Endothelial cell of umbilical vein (primary cell): ENCODE results near the gene PKMYT1. TPM values are rescaled to one million over a fixed set of nuclear protein-coding genes. Genes with fewer than 3 reads are reported as not detected.

ENCODE experiments used
- BruUV-seq: library from RNA; stranded (reverse); fragments of 400-500 nt; replicated peaks from 2 replicates; lab custom pipeline; 2021; lab: Mats Ljungman, UMichigan
- CTCF ChIA-PET: fragments of 300-600, 350-600 bp; sonication (Branson Sonifier 250); formaldehyde crosslinking; loops from one replicate; lab custom pipeline; 2021; ENCODE audit warnings: antibody characterized with exemption, inconsistent platforms; lab: Charles Lee
- POLR2A ChIA-PET: fragments of 300-600, 350-600 bp; sonication (Branson Sonifier 250); formaldehyde crosslinking; loops from one replicate; lab custom pipeline; 2021; ENCODE audit warnings: antibody characterized with exemption, inconsistent platforms; lab: Charles Lee
- DNase-seq: peaks from one replicate; pipeline ENCODE4 v3.0.0-alpha.2; 2011; ENCODE audit warnings: low read depth, low spot score
- FAIRE-seq: peaks from 2 replicates; lab custom pipeline; 2011; peaks lifted over from hg19 to GRCh38; lab: Jason Lieb, UNC
- H2AFZ ChIP-seq: 2 replicates; pipeline ENCODE4 v1.6.0; 2012; ENCODE audit warnings: low read depth, low read length, control low read depth, inconsistent platforms
- H3K27ac ChIP-seq: 2 replicates; pipeline ENCODE4 v1.5.1; 2011; ENCODE audit warnings: low read depth, mild to moderate bottlenecking, control low read depth, low read length, moderate library complexity; ENCODE audit not compliant: insufficient read depth
- H3K27me3 ChIP-seq, 2 experiments: 2 replicates each; pipeline versions ENCODE4 v1.6.0 to v1.6.1; 2011; ENCODE audit warnings: low read length in 2 of 2, mixed read lengths in 1 of 2; ENCODE audit not compliant: control insufficient read depth in 2 of 2, insufficient read depth in 2 of 2
- H3K36me3 ChIP-seq, 2 experiments: 2 replicates in 1 of 2; 3 replicates in 1 of 2; pipeline ENCODE4 v1.5.1; 2011; ENCODE audit warnings: low read length in 2 of 2, mild to moderate bottlenecking in 1 of 2, moderate library complexity in 1 of 2; ENCODE audit not compliant: control insufficient read depth in 2 of 2, insufficient read depth in 2 of 2; ENCODE audit errors: extremely low read depth in 1 of 2
- H3K4me1 ChIP-seq: 3 replicates; pipeline ENCODE4 v1.5.1; 2011; ENCODE audit warnings: mild to moderate bottlenecking, low read length; ENCODE audit not compliant: control insufficient read depth, insufficient read depth; ENCODE audit errors: extremely low read depth
- H3K4me2 ChIP-seq: 2 replicates; pipeline ENCODE4 v1.6.1; 2011; ENCODE audit warnings: low read length, control low read depth, mixed read lengths; ENCODE audit not compliant: insufficient read depth
- H3K4me3 ChIP-seq, 3 experiments: fragments of 200-600 bp in 1 of 3; sonication (generic), shearing (Covaris generic) in 1 of 3; replicated peaks in 1 of 3; 2 replicates each; pipeline ENCODE4 v1.5.1; 2011 to 2016; ENCODE audit warnings: control low read depth in 3 of 3, low read length in 3 of 3, mild to moderate bottlenecking in 2 of 3, inconsistent platforms in 1 of 3, low read depth in 1 of 3, moderate library complexity in 1 of 3; ENCODE audit not compliant: insufficient read depth in 1 of 3
- H3K79me2 ChIP-seq: 2 replicates; pipeline ENCODE4 v1.6.0; 2012; ENCODE audit warnings: low read length, inconsistent platforms; ENCODE audit not compliant: control insufficient read depth, insufficient read depth
- H3K9ac ChIP-seq: replicated peaks from 2 replicates; pipeline ENCODE3; 2011; ENCODE audit warnings: low read length, control low read depth; ENCODE audit not compliant: insufficient read depth; ENCODE audit errors: extremely low read depth
- H3K9me1 ChIP-seq: replicated peaks from 3 replicates; pipeline ENCODE4 v1.6.0; 2011; ENCODE audit warnings: mild to moderate bottlenecking, low read length; ENCODE audit not compliant: control insufficient read depth, insufficient read depth; ENCODE audit errors: extremely low read depth
- H3K9me3 ChIP-seq: replicated peaks from 2 replicates; pipeline ENCODE4 v1.5.1; 2012; ENCODE audit warnings: low read length, inconsistent platforms; ENCODE audit not compliant: control insufficient read depth, insufficient read depth
- H4K20me1 ChIP-seq: replicated peaks from 2 replicates; pipeline ENCODE3; 2011; ENCODE audit warnings: mild to moderate bottlenecking, low read length; ENCODE audit not compliant: control insufficient read depth, insufficient read depth; ENCODE audit errors: extremely low read depth
- CTCF ChIP-seq, 2 donors: IDR thresholded peaks; 1 replicate in 1 of 2; 2 replicates in 1 of 2; pipeline ENCODE4 v1.5.1; 2011; ENCODE audit warnings: low read length in 2 of 2, mild to moderate bottlenecking in 2 of 2, moderate library complexity in 2 of 2, control low read depth in 1 of 2, inconsistent platforms in 1 of 2, low read depth in 1 of 2; ENCODE audit not compliant: insufficient read depth in 1 of 2; ENCODE audit errors: extremely low read depth in 1 of 2
- EZH2 ChIP-seq: IDR thresholded peaks from 2 replicates; pipeline ENCODE4 v1.6.1; 2012; ENCODE audit warnings: borderline replicate concordance, low read depth, mild to moderate bottlenecking, moderate library complexity, low read length, inconsistent platforms; ENCODE audit not compliant: severe bottlenecking
- FOS ChIP-seq: IDR thresholded peaks from 2 replicates; pipeline ENCODE4 v1.6.1; 2011; ENCODE audit warnings: mild to moderate bottlenecking, low read length, moderate library complexity, borderline replicate concordance; ENCODE audit not compliant: insufficient read depth
- GATA2 ChIP-seq: IDR thresholded peaks from 2 replicates; pipeline ENCODE4 v1.7.0; 2011; ENCODE audit warnings: low read depth, mild to moderate bottlenecking, moderate library complexity, mixed read lengths, low read length; ENCODE audit not compliant: insufficient read length, insufficient read depth
- JUN ChIP-seq: IDR thresholded peaks from 2 replicates; pipeline ENCODE4 v1.6.1; 2011; ENCODE audit warnings: borderline replicate concordance, low read depth; ENCODE audit not compliant: insufficient read length, insufficient read depth
- MAX ChIP-seq: IDR thresholded peaks from 2 replicates; pipeline ENCODE4 v1.6.1; 2011; ENCODE audit not compliant: insufficient read depth, insufficient read length
- MYC ChIP-seq: IDR thresholded peaks from one replicate; pipeline ENCODE4 v1.6.1; 2011; ENCODE audit warnings: mild to moderate bottlenecking, low read depth, low read length
- POLR2A ChIP-seq: IDR thresholded peaks from 2 replicates; pipeline ENCODE4 v1.6.1; 2012; ENCODE audit warnings: low read depth, mild to moderate bottlenecking, control low read depth, low read length
- POLR2AphosphoS5 ChIP-seq: IDR thresholded peaks from 2 replicates; pipeline ENCODE4 v1.6.1; 2012; ENCODE audit warnings: low read depth, mild to moderate bottlenecking, control low read depth, low read length, moderate library complexity; ENCODE audit not compliant: insufficient read depth
- dilution Hi-C: fragments of 300-500 bp; cut with MboI; formaldehyde crosslinking; loops from one replicate; pipeline ENCODE4 v1.15.0; 2019; ENCODE audit warnings: low sequenced_read_pairs; ENCODE audit not compliant: extremely low pct_ligation_motif_present
- intact Hi-C: fragments of 100-400 bp; cut with micrococcal nuclease; formaldehyde crosslinking; loops from one replicate; pipeline ENCODE4 v1.10.0; 2022
- polyA plus RNA-seq, 4 experiments: library from polyadenylated mRNA; depleted of rRNA in 3 of 4; stranded (reverse) in 3 of 4; unstranded in 1 of 4; fragments of >200 nt; gene quantifications; 2 replicates each; pipeline versions ENCODE4 v1.2.1 to v1.2.3, GENCODE V29; 2011 to 2012; ENCODE audit warnings: missing spikeins in 1 of 4
- total RNA-seq: library from RNA; stranded (reverse); gene quantifications from 2 replicates; pipeline ENCODE4 v1.2.3, GENCODE V29; 2021

The PKMYT1 gene
- total and polyA plus RNA-seq, 2 donors (not counting 3 experiments of a cell fraction or from before 2014, with no cell fraction given), result 26.1 to 48.5 TPM

- Histone ChIP-seq H2AFZ (no peak overlapping the region), H3K9me1 (no peaks in the 10 kb centered on the region), H3K27ac (no peak overlapping the region), H3K4me3 (no peak overlapping the region), H3K9ac (no peak overlapping the region), H3K79me2 (peaks cover 2% of the 10 kb centered on the region), H3K9me3 (no peaks in the 10 kb centered on the region), H4K20me1 (no peaks in the 10 kb centered on the region), H3K4me2 (no peak overlapping the region), H3K4me1 (peaks cover 18% of the 10 kb centered on the region), H3K36me3 (peaks cover 0 to 9% of the 10 kb centered on the region in 2 experiments), H3K27me3 (peaks cover 20 to 22% of the 10 kb centered on the region in 2 experiments)
- dilution Hi-C loops (no loop called here), intact Hi-C loops (no loop called here)
- POLR2A ChIA-PET, result no interaction called here
- CTCF ChIA-PET, result interaction anchor here (1.3 to 1.5 kb wide), 2 partner anchors 8 to 104 kb away, joined by 3 to 5 read pairs; no protein-coding TSS in a partner anchor
- no TSS peak for BruUV-seq
- no peak for TF ChIP-seq JUN
- TF ChIP-seq MYC, result no peak
- no peak for TF ChIP-seq FOS
- TF ChIP-seq CTCF (IDR thresholded peaks at IDR 0.05; ENCODE audit: extremely low read depth in 1 of 2, insufficient read depth in 1 of 2, low read depth in 1 of 2, low read length in 2 of 2), result no peak
- no peak for TF ChIP-seq POLR2A
- TF ChIP-seq POLR2AphosphoS5, result no peak
- no peak for TF ChIP-seq GATA2
- TF ChIP-seq MAX, result no peak
- no peak for TF ChIP-seq EZH2
- DNase-seq (no peak), FAIRE-seq (no peak)
Measured at GRCh38 chr16:3026003-3026378, 45.7 kb upstream of the PKMYT1 start.
